Adrenal gland (tissue), 5 donors: ENCODE measurements around the gene ATRN.

Experiments used
- POLR2A ChIP-seq, 2 donors: fragments of 450-650 bp; IDR thresholded peaks; one replicate each; pipeline ENCODE4 v1.6.1; 2017; ENCODE audit warnings: antibody characterized with exemption in 2 of 2, mild to moderate bottlenecking in 2 of 2, moderate library complexity in 1 of 2
- TF ChIP-seq, protein P1 (sequence below), 6 experiments: fragments of 450-650 bp in 4 of 6; fragments of 200-600 bp in 2 of 6; sonication (generic) in 1 of 6; IDR thresholded peaks; 1 replicate in 5 of 6; 2 replicates in 1 of 6; pipeline versions ENCODE4 v1.5.1 to v1.8.0; 2016 to 2021; ENCODE audit warnings: antibody characterized with exemption in 6 of 6, mild to moderate bottlenecking in 2 of 6, moderate library complexity in 1 of 6
- donor health status: DM: no; HTN: no; CAD: no.

DNA sequence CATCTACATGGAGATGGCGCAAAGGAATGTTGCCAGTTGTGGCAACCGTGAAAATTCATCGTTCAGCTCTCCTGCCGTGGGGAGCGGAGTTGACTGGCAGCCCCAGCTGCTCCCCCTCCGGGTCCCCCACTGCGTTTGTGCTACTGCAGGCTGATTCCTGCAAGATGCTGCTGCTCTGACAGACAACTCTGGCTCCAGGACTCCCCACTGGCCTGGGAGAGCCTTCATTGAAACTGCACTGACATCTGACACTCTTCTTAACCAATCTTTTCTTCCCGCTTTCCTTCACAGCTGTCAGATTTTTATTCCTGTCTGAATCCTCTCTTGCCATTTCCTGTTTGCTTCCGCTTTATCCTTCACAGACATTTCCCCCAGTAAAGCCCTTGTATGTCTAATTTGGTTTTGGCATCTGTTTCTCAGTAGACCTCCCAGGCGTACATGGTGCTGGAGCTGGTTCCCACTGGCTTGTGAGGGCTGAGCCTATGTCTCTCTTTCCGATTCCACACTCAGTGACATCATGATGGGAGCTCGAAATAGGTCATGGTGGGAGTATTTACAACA, 9.5 kb upstream of the ATRN start:
- TF ChIP-seq, protein P1, sequence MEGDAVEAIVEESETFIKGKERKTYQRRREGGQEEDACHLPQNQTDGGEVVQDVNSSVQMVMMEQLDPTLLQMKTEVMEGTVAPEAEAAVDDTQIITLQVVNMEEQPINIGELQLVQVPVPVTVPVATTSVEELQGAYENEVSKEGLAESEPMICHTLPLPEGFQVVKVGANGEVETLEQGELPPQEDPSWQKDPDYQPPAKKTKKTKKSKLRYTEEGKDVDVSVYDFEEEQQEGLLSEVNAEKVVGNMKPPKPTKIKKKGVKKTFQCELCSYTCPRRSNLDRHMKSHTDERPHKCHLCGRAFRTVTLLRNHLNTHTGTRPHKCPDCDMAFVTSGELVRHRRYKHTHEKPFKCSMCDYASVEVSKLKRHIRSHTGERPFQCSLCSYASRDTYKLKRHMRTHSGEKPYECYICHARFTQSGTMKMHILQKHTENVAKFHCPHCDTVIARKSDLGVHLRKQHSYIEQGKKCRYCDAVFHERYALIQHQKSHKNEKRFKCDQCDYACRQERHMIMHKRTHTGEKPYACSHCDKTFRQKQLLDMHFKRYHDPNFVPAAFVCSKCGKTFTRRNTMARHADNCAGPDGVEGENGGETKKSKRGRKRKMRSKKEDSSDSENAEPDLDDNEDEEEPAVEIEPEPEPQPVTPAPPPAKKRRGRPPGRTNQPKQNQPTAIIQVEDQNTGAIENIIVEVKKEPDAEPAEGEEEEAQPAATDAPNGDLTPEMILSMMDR (IDR thresholded peaks at IDR 0.05): no peak
- TF ChIP-seq POLR2A (IDR thresholded peaks at IDR 0.05): no peak
